KMS-11 (cell line): ENCODE results near the gene SIGLEC1.

Experiments used
- H2AFZ ChIP-seq: fragments of 200-600 bp; sonication (generic); 2 replicates; pipeline ENCODE4 v1.6.1; 2016; ENCODE audit warnings: antibody characterized with exemption, mixed run types, low read depth
- H3K27ac ChIP-seq: fragments of 200-600 bp; sonication (generic); 2 replicates; pipeline ENCODE4 v1.6.1; 2016; ENCODE audit warnings: mild to moderate bottlenecking, mixed run types
- H3K27me3 ChIP-seq: fragments of 200-600 bp; sonication (generic); 2 replicates; pipeline ENCODE4 v1.6.1; 2017; ENCODE audit warnings: mild to moderate bottlenecking, low read depth, mixed run types, moderate library complexity; ENCODE audit not compliant: insufficient read depth
- H3K36me3 ChIP-seq: fragments of 200-600 bp; sonication (generic); 2 replicates; pipeline ENCODE4 v1.6.1; 2017; ENCODE audit warnings: mild to moderate bottlenecking, mixed run types; ENCODE audit not compliant: insufficient read depth
- H3K4me1 ChIP-seq: fragments of 200-600 bp; sonication (generic); 2 replicates; pipeline ENCODE4 v1.6.1; 2016; ENCODE audit warnings: mild to moderate bottlenecking, low read depth, mixed run types; ENCODE audit not compliant: poor library complexity, severe bottlenecking
- H3K4me2 ChIP-seq: fragments of 200-600 bp; sonication (generic); 2 replicates; pipeline ENCODE4 v1.7.0; 2016; ENCODE audit warnings: mild to moderate bottlenecking, mixed run types
- H3K4me3 ChIP-seq: fragments of 200-600 bp; sonication (generic); IDR thresholded peaks from 2 replicates; pipeline ENCODE4 v1.6.1; 2017; ENCODE audit warnings: low read depth, low read length, mixed read lengths; ENCODE audit not compliant: insufficient read depth
- H3K79me2 ChIP-seq: fragments of 200-600 bp; sonication (generic); 2 replicates; pipeline ENCODE4 v1.6.1; 2016; ENCODE audit warnings: low read depth, mixed run types; ENCODE audit not compliant: insufficient read depth
- H3K9ac ChIP-seq: fragments of 200-600 bp; sonication (generic); 2 replicates; pipeline ENCODE4 v1.6.1; 2016; ENCODE audit warnings: mild to moderate bottlenecking, mixed run types
- H4K20me1 ChIP-seq: fragments of 200-600 bp; sonication (generic); 2 replicates; pipeline ENCODE4 v1.6.1; 2016; ENCODE audit warnings: mild to moderate bottlenecking, mixed run types; ENCODE audit not compliant: insufficient read depth
- CTCF ChIP-seq: fragments of 200-600 bp; sonication (generic); conservative IDR thresholded peaks from 2 replicates; pipeline ENCODE4 v1.6.1; 2017; ENCODE audit warnings: low read depth, mild to moderate bottlenecking, antibody characterized with exemption, low read length, moderate library complexity, mixed read lengths

The SIGLEC1 gene

DNA sequence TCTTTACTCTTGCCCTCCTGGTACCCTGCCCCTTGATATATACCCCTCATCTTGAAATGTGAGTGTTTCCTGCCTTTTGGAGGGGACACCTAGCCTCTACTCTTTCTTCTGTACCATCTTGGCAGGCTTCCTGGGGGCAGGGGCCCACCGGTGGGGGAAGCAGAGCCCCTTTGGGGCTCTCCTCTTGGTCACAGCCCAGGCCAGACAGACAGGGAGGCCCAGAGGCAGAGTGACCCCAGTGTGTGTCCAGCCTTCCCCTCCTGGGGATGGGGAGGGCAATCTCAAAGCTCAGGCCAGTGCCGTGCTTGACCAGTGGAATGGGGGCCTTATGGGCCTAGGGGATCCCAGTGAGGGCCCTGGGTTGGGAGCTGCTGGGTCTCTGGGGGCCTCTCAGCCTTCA is 34.2 kb downstream of the SIGLEC1 start:
- no peak overlapping the region for H3K9ac ChIP-seq
- H3K36me3 ChIP-seq: no peaks in the 10 kb centered on the region
- no peak overlapping the region for H3K4me3 ChIP-seq
- no peaks in the 10 kb centered on the region for H4K20me1 ChIP-seq
- H3K27ac ChIP-seq: no peak overlapping the region
- no peak overlapping the region for H2AFZ ChIP-seq
- H3K79me2 ChIP-seq: no peaks in the 10 kb centered on the region
- H3K4me2 ChIP-seq: no peak overlapping the region
- peaks cover 14% of the 10 kb centered on the region for H3K27me3 ChIP-seq
- no peaks in the 10 kb centered on the region for H3K4me1 ChIP-seq
- no peak for TF ChIP-seq CTCF

DNA sequence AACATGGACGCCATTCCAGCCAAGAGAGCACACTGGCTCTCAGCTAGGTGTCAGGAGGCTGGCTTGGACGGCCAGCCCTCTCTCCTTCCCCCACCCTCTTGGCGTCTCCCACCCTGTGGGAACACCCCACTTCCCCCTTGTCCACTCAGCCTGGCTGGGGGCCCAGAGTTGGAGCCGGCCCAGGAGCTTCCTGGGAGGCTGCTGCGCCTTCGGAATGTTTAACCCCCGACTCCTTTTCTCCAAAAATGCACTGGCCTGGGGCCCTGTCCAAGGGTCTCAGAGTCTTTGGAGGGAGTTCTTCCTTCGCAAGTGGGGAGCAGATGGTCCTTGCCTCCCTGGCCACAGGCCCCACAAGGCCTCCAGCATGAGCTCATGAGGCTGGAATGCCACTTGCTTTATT is 34.7 kb downstream of the SIGLEC1 start:
- Histone ChIP-seq H3K36me3 (no peaks in the 10 kb centered on the region), H3K79me2 (no peaks in the 10 kb centered on the region), H3K27ac (no peak overlapping the region), H3K4me1 (no peaks in the 10 kb centered on the region), H3K9ac (no peak overlapping the region), H3K4me2 (no peak overlapping the region), H3K4me3 (no peak overlapping the region), H4K20me1 (no peaks in the 10 kb centered on the region), H2AFZ (no peak overlapping the region), H3K27me3 (peaks cover 14% of the 10 kb centered on the region)
- no peak for TF ChIP-seq CTCF

DNA sequence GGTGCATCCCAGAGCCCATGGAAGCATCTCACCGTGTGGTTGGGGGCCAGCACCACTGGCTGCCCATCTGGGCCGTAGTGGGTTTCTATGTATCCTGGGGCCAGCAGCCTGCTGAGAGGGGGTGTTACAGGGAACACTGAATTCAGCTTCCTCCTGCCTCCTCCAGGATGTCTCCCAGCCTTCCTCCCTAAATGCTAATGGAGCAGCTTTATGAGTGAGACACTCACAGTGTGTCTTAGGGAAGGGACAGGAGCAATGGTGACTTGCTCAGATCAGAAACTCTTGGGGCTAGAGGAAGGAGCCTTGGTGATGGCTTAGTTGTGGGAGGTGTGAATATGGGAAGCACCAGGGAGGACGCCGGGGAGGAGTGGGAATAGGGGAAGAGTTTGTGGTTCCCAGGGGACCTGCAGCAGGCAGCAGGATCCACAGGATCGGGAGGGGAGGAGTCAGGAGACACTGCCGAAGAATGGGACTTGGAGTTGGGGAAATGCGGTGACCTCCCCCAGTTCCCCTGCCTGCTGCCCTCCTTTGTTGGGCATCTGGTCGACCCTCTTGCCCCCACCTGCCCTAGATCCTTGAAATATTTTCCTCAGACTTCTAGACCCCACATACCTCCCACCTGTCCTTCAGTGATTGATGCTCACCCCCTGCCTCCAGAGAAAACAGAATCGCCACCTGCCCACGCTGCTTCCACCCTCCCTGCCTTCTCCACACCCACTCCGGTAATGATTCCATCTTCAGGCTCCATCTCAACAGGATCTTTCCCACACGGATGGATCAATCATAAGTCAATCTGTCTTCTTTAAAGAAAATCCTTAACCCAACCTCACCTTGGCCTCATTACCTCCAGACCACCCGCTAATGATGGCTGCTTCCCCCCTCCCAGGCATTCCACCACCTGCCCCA is 37.2 kb downstream of the SIGLEC1 start:
- Histone ChIP-seq H3K36me3 (no peaks in the 10 kb centered on the region), H3K27ac (no peak overlapping the region), H3K27me3 (peaks cover 14% of the 10 kb centered on the region), H3K79me2 (no peaks in the 10 kb centered on the region), H3K4me2 (no peak overlapping the region), H3K4me1 (no peaks in the 10 kb centered on the region), H3K4me3 (no peak overlapping the region), H4K20me1 (no peaks in the 10 kb centered on the region), H2AFZ (no peak overlapping the region), H3K9ac (no peak overlapping the region)
- no peak for TF ChIP-seq CTCF

GRCh38 chr20:3674447-3674846 is 38.0 kb downstream of the SIGLEC1 start:
- Histone ChIP-seq H3K4me1 (no peaks in the 10 kb centered on the region), H3K4me3 (no peak overlapping the region)

More at GRCh38 chr20:3674447-3674846, 38.0 kb downstream of the SIGLEC1 start:
- Histone ChIP-seq H4K20me1 (no peaks in the 10 kb centered on the region), H3K27ac (no peak overlapping the region), H3K9ac (no peak overlapping the region), H3K36me3 (no peaks in the 10 kb centered on the region), H2AFZ (no peak overlapping the region), H3K79me2 (no peaks in the 10 kb centered on the region), H3K4me2 (no peak overlapping the region), H3K27me3 (peaks cover 14% of the 10 kb centered on the region)
- no peak for TF ChIP-seq CTCF
